ENCODE results near the gene GRB10. TPM values are rescaled to one million over a fixed set of nuclear protein-coding genes. Genes with fewer than 3 reads are reported as not detected.

The GRB10 gene
- total RNA-seq, 1 experiment from 2014 or later = 38.3 TPM

DNA sequence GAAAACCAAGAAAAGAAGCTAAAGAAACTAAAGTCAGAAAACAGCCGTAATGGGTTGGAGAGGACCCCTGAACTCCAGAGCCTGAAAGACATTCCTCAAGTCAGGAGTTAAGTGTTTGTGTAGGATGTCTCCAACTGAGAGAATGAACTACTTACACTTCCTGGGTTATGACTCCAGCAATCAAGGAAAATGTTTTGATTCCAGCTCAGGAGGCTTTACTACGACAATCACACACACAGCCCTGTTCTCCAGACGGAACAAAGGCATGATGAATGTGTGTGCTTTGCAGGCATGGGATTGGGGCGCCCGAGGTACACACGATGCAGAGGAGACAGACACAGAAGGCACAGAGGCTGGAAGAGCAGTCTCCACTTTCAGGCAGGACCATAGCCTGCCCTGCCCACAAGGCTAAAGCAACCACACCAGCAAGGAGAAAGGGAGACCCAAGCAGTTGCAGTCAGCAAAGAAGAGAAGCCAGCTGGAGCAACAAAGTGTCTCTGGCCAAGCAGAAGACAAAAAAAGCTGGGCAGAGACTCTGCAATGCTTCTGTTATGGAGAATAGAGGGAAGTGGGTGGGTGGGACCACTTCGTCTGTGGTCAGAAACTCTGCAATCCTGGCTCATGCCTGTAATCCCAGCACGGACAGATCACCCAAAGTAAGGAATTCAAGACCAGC, 89.1 kb downstream of the GRB10 start:
- ATAC-seq (no peak), DNase-seq (ENCODE audit: low read depth, low spot score) (no peak)
- no peaks in the 10 kb centered on the region for H3K4me1 ChIP-seq (ENCODE audit: control insufficient read depth, insufficient read depth, low read length)
- ChIA-PET POLR2A (no interaction called here), CTCF (no interaction called here)
- TF ChIP-seq, protein P1, sequence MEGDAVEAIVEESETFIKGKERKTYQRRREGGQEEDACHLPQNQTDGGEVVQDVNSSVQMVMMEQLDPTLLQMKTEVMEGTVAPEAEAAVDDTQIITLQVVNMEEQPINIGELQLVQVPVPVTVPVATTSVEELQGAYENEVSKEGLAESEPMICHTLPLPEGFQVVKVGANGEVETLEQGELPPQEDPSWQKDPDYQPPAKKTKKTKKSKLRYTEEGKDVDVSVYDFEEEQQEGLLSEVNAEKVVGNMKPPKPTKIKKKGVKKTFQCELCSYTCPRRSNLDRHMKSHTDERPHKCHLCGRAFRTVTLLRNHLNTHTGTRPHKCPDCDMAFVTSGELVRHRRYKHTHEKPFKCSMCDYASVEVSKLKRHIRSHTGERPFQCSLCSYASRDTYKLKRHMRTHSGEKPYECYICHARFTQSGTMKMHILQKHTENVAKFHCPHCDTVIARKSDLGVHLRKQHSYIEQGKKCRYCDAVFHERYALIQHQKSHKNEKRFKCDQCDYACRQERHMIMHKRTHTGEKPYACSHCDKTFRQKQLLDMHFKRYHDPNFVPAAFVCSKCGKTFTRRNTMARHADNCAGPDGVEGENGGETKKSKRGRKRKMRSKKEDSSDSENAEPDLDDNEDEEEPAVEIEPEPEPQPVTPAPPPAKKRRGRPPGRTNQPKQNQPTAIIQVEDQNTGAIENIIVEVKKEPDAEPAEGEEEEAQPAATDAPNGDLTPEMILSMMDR (IDR thresholded peaks at IDR 0.05) = no peak
- TF ChIP-seq TCF7L2 (IDR thresholded peaks at IDR 0.05; ENCODE audit: low read depth, low read length) (no peak), POLR2AphosphoS5 (IDR thresholded peaks at IDR 0.05; ENCODE audit: low read depth, low read length) (no peak), SIN3A (IDR thresholded peaks at IDR 0.05; ENCODE audit: borderline replicate concordance, insufficient read depth, low read depth, low read length) (no peak)
- TF ChIP-seq, protein P2, sequence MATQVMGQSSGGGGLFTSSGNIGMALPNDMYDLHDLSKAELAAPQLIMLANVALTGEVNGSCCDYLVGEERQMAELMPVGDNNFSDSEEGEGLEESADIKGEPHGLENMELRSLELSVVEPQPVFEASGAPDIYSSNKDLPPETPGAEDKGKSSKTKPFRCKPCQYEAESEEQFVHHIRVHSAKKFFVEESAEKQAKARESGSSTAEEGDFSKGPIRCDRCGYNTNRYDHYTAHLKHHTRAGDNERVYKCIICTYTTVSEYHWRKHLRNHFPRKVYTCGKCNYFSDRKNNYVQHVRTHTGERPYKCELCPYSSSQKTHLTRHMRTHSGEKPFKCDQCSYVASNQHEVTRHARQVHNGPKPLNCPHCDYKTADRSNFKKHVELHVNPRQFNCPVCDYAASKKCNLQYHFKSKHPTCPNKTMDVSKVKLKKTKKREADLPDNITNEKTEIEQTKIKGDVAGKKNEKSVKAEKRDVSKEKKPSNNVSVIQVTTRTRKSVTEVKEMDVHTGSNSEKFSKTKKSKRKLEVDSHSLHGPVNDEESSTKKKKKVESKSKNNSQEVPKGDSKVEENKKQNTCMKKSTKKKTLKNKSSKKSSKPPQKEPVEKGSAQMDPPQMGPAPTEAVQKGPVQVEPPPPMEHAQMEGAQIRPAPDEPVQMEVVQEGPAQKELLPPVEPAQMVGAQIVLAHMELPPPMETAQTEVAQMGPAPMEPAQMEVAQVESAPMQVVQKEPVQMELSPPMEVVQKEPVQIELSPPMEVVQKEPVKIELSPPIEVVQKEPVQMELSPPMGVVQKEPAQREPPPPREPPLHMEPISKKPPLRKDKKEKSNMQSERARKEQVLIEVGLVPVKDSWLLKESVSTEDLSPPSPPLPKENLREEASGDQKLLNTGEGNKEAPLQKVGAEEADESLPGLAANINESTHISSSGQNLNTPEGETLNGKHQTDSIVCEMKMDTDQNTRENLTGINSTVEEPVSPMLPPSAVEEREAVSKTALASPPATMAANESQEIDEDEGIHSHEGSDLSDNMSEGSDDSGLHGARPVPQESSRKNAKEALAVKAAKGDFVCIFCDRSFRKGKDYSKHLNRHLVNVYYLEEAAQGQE (IDR thresholded peaks at IDR 0.05; ENCODE audit: insufficient read depth in 1 of 2, low read depth in 2 of 2, low read length in 1 of 2) = no peak
- H3K27ac ChIP-seq (ENCODE audit: low read length) = no peak overlapping the region
- no peaks in the 10 kb centered on the region for H3K36me3 ChIP-seq (ENCODE audit: control insufficient read depth, insufficient read depth, low read length)
- no peak overlapping the region for H3K4me3 ChIP-seq (ENCODE audit: low read depth in 2 of 2, low read length in 2 of 2)
- H3K27me3 ChIP-seq (ENCODE audit: control insufficient read depth, insufficient read depth, low read length) = no peaks in the 10 kb centered on the region
- in situ Hi-C loops (cut with HindIII; ENCODE audit: low pct_unique_long_range_greater_than_20kb, low sequenced_read_pairs) = no loop called here
- H3K9me3 ChIP-seq (ENCODE audit: control insufficient read depth, insufficient read depth, low read depth, low read length) = no peaks in the 10 kb centered on the region
- BruUV-seq (replicated peaks) = no TSS peak
- intact Hi-C loops (cut with micrococcal nuclease; ENCODE audit: unreplicated experiment) = no loop called here

DNA sequence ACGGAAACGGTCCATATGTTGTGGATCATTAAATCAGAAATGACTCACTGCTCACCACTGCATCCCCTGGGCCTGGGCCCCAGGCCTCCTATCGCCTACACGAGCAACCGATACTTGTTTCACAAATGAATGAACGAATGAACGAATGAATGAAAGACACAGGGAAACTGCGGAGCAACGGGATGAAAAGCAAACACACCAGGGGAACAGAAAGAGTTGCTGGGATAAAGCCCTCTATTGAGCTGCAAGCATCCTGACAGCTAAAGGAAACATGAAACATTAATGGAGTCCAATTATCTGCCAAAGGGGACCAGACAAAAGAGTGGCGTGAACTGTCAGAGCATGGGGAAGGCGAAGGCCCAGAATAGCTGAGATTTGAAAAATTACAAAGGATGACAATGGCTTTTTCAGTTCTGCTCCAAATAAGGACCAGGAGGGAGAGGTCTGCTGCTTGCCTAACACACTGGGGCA, 92.1 kb downstream of the GRB10 start:
- Histone ChIP-seq H3K27ac (ENCODE audit: low read length) (no peak overlapping the region), H3K27me3 (ENCODE audit: control insufficient read depth, insufficient read depth, low read length) (no peaks in the 10 kb centered on the region), H3K4me1 (ENCODE audit: control insufficient read depth, insufficient read depth, low read length) (no peaks in the 10 kb centered on the region), H3K4me3 (ENCODE audit: low read depth in 2 of 2, low read length in 2 of 2) (no peak overlapping the region), H3K36me3 (ENCODE audit: control insufficient read depth, insufficient read depth, low read length) (no peaks in the 10 kb centered on the region), H3K9me3 (ENCODE audit: control insufficient read depth, insufficient read depth, low read depth, low read length) (no peaks in the 10 kb centered on the region)
- TF ChIP-seq SIN3A (IDR thresholded peaks at IDR 0.05; ENCODE audit: borderline replicate concordance, insufficient read depth, low read depth, low read length) (no peak), TCF7L2 (IDR thresholded peaks at IDR 0.05; ENCODE audit: low read depth, low read length) (no peak), POLR2AphosphoS5 (IDR thresholded peaks at IDR 0.05; ENCODE audit: low read depth, low read length) (no peak)
- TF ChIP-seq, protein P2 (IDR thresholded peaks at IDR 0.05; ENCODE audit: insufficient read depth in 1 of 2, low read depth in 2 of 2, low read length in 1 of 2) = no peak
- TF ChIP-seq, protein P1 (IDR thresholded peaks at IDR 0.05) = no peak
- POLR2A ChIA-PET = no interaction called here
- CTCF ChIA-PET = no interaction called here
- intact Hi-C loops (cut with micrococcal nuclease; ENCODE audit: unreplicated experiment) = no loop called here
- DNase-seq (ENCODE audit: low read depth, low spot score) (no peak), ATAC-seq (no peak)
- in situ Hi-C loops (cut with HindIII; ENCODE audit: low pct_unique_long_range_greater_than_20kb, low sequenced_read_pairs) = no loop called here
- no TSS peak for BruUV-seq (replicated peaks)
